MCF 10A (cell line): ENCODE measurements around the gene CRYGN. TPM values are rescaled to one million over a fixed set of nuclear protein-coding genes. Genes with fewer than 3 reads are reported as not detected.

Source experiments
- BruUV-seq: library from RNA; stranded (reverse); fragments of 400-500 nt; replicated peaks from 2 replicates; lab custom pipeline; 2021; lab: Mats Ljungman, UMichigan
- CTCF ChIA-PET: fragments of 300-600 bp; sonication (Branson Sonifier 250); formaldehyde crosslinking; extraction: SDS; loops from one replicate; lab custom pipeline; 2021; ENCODE audit warnings: antibody characterized with exemption, inconsistent platforms; lab: Yijun Ruan, JAX
- POLR2A ChIA-PET: fragments of 300-600, 350-650 bp; sonication (Branson Sonifier 250); formaldehyde crosslinking; extraction: SDS; loops from one replicate; lab custom pipeline; 2020; ENCODE audit warnings: antibody characterized with exemption, inconsistent platforms; lab: Yijun Ruan, JAX
- DNase-seq: peaks from one replicate; pipeline ENCODE4 v3.0.0-alpha.2; 2018; ENCODE audit not compliant: unreplicated experiment
- H3K27ac Mint-ChIP-seq: one replicate; pipeline ENCODE4 v1.8.0; 2022; ENCODE audit warnings: mild to moderate bottlenecking, low read depth, mixed read lengths; ENCODE audit not compliant: unreplicated experiment
- H3K27me3 Mint-ChIP-seq: one replicate; pipeline ENCODE4 v1.8.0; 2022; ENCODE audit warnings: mixed read lengths; ENCODE audit not compliant: insufficient read depth, unreplicated experiment
- H3K36me3 Mint-ChIP-seq: one replicate; pipeline ENCODE4 v1.8.0; 2022; ENCODE audit warnings: mild to moderate bottlenecking, moderate library complexity, mixed read lengths; ENCODE audit not compliant: insufficient read depth, unreplicated experiment
- H3K4me1 Mint-ChIP-seq: one replicate; pipeline ENCODE4 v1.8.0; 2022; ENCODE audit warnings: mixed read lengths; ENCODE audit not compliant: insufficient read depth, unreplicated experiment
- H3K4me3 Mint-ChIP-seq: one replicate; pipeline ENCODE4 v1.8.0; 2022; ENCODE audit warnings: mild to moderate bottlenecking, moderate library complexity, mixed read lengths; ENCODE audit not compliant: unreplicated experiment
- H3K9me3 Mint-ChIP-seq: one replicate; pipeline ENCODE4 v1.8.0; 2022; ENCODE audit warnings: mixed read lengths; ENCODE audit not compliant: unreplicated experiment
- intact Hi-C: fragments of 100-400 bp; cut with micrococcal nuclease; formaldehyde crosslinking; loops from 2 replicates; pipeline ENCODE4 v1.14.1; 2022
- total RNA-seq: library from RNA; stranded (reverse); gene quantifications from 2 replicates; pipeline ENCODE4 v1.2.3, GENCODE V29; 2022
- TF ChIP-seq, protein P1 (sequence below): fragments of 200-600 bp; IDR thresholded peaks from one replicate; pipeline ENCODE4 v1.8.0; 2022; ENCODE audit warnings: antibody characterized with exemption, mild to moderate bottlenecking; ENCODE audit not compliant: unreplicated experiment

Gene CRYGN
- total RNA-seq, 1 experiment from 2014 or later: not detected

- TF ChIP-seq, protein P1, sequence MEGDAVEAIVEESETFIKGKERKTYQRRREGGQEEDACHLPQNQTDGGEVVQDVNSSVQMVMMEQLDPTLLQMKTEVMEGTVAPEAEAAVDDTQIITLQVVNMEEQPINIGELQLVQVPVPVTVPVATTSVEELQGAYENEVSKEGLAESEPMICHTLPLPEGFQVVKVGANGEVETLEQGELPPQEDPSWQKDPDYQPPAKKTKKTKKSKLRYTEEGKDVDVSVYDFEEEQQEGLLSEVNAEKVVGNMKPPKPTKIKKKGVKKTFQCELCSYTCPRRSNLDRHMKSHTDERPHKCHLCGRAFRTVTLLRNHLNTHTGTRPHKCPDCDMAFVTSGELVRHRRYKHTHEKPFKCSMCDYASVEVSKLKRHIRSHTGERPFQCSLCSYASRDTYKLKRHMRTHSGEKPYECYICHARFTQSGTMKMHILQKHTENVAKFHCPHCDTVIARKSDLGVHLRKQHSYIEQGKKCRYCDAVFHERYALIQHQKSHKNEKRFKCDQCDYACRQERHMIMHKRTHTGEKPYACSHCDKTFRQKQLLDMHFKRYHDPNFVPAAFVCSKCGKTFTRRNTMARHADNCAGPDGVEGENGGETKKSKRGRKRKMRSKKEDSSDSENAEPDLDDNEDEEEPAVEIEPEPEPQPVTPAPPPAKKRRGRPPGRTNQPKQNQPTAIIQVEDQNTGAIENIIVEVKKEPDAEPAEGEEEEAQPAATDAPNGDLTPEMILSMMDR: no peak
- intact Hi-C loops: no loop called here
- BruUV-seq: no TSS peak
- Mint-ChIP-seq H3K36me3 (no peaks in the 10 kb centered on the region), H3K27me3 (no peaks in the 10 kb centered on the region), H3K27ac (no peak overlapping the region), H3K9me3 (peaks cover 11% of the 10 kb centered on the region), H3K4me1 (peaks cover 14% of the 10 kb centered on the region), H3K4me3 (no peak overlapping the region)
- ChIA-PET CTCF (interaction anchor here (0.9 to 1.2 kb wide), 3 partner anchors 10 to 55 kb away, joined by 3 to 4 read pairs (median 3); no protein-coding TSS in a partner anchor), POLR2A (no interaction called here)
- DNase-seq: no peak
Observed at GRCh38 chr7:151423226-151423625, 16.7 kb downstream of the CRYGN start.

DNA sequence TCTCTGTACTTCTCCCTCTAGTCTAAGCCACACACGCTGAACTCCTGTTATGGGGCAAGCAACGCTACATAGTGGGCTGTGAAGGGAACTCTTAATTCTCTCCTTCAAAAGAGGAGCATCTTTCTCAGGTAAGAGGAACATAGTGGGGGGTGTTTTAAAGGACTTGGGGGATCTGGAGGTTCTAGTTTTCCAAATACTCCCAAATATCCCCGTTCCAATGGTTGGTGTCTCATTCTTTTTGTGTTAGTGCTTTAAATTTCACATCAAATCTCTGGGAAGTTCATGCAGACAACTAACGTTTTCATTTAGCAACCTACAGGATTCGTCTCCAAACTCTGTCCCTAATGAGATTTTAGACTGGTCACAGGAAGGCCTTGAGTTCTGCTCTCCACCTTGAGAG lies 17.7 kb downstream of the CRYGN start:
- H3K27me3 Mint-ChIP-seq: no peaks in the 10 kb centered on the region
- no peak for DNase-seq
- BruUV-seq: no TSS peak
- no peak overlapping the region for H3K27ac Mint-ChIP-seq
- no peaks in the 10 kb centered on the region for H3K36me3 Mint-ChIP-seq
- ChIA-PET POLR2A (no interaction called here), CTCF (interaction anchor here (0.9 kb wide), 1 partner anchor 54 kb away, joined by 3 read pairs; no protein-coding TSS in a partner anchor)
- peaks cover 14% of the 10 kb centered on the region for H3K4me1 Mint-ChIP-seq
- H3K9me3 Mint-ChIP-seq: peaks cover 16% of the 10 kb centered on the region
- H3K4me3 Mint-ChIP-seq: no peak overlapping the region
- intact Hi-C loops: no loop called here
- TF ChIP-seq, protein P1: no peak

DNA sequence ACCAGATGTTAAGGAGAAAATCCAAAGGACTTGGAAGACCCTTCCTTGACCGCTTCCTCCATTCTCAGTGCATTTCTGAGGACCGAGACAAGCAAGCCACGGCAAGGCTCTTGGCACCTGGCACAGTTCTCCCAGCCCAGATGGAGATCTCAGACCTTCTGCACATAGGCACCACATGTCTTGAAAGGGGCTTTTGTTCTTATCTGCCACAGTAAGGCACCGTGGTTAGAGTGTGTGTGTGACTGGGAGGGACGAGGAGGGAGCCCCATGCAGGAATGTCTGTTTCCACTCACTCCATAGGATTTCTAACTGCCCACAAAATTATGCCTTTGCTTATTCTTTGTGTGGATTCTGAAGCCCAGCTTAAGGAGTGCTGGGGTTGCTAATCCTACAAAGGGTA lies 19.8 kb downstream of the CRYGN start:
- Mint-ChIP-seq H3K4me1 (peaks cover 6% of the 10 kb centered on the region), H3K9me3 (peaks cover 16% of the 10 kb centered on the region), H3K27me3 (no peaks in the 10 kb centered on the region), H3K27ac (no peak overlapping the region), H3K4me3 (no peak overlapping the region), H3K36me3 (no peaks in the 10 kb centered on the region)
- BruUV-seq: no TSS peak
- ChIA-PET POLR2A (interaction anchor here (0.7 kb wide), 1 partner anchor 12 kb away, joined by 3 read pairs; no protein-coding TSS in a partner anchor), CTCF (no interaction called here)
- TF ChIP-seq, protein P1: no peak
- DNase-seq: no peak
- intact Hi-C loops: no loop called here

GRCh38 chr7:151416941-151417315 lies 23.0 kb downstream of the CRYGN start:
- DNase-seq: peak; percentile 45
- POLR2A ChIA-PET: interaction anchor here (1.7 kb wide), 1 partner anchor 10 kb away, joined by 4 read pairs; no protein-coding TSS in a partner anchor
- CTCF ChIA-PET: interaction anchor here (0.7 kb wide), 1 partner anchor 100 kb away, joined by 3 read pairs; no protein-coding TSS in a partner anchor
- peaks cover 9% of the 10 kb centered on the region for H3K9me3 Mint-ChIP-seq
- no TSS peak for BruUV-seq
- H3K27ac Mint-ChIP-seq: no peak overlapping the region
- H3K4me1 Mint-ChIP-seq: peaks cover 6% of the 10 kb centered on the region
- H3K36me3 Mint-ChIP-seq: no peaks in the 10 kb centered on the region
- intact Hi-C loops: no loop called here
- TF ChIP-seq, protein P1: no peak
- peaks cover 9% of the 10 kb centered on the region for H3K27me3 Mint-ChIP-seq
- no peak overlapping the region for H3K4me3 Mint-ChIP-seq
